ENCODE results near the gene MRPS16.

MRPS16 gene

GRCh38 chr10:73238990-73239566 lies 13.4 kb downstream of the MRPS16 start:
- DNase-seq: no peak

- no peak for DNase-seq
These were observed 17.7 kb downstream of the MRPS16 start for GRCh38 chr10:73234695-73235094.

- no peak for DNase-seq
These were observed 18.6 kb downstream of the MRPS16 start for GRCh38 chr10:73233883-73234282.

GRCh38 chr10:73232887-73233286 lies 19.6 kb downstream of the MRPS16 start:
- no peak for DNase-seq

GRCh38 chr10:73229567-73229966 lies 22.9 kb downstream of the MRPS16 start:
- no peak for DNase-seq

GRCh38 chr10:73228247-73228646 lies 24.2 kb downstream of the MRPS16 start:
- DNase-seq: no peak

- DNase-seq: no peak
These were observed 25.8 kb downstream of the MRPS16 start for GRCh38 chr10:73226663-73227062.

GRCh38 chr10:73225518-73225917 lies 26.9 kb downstream of the MRPS16 start:
- DNase-seq: no peak

- no peak for DNase-seq
These were observed 31.5 kb downstream of the MRPS16 start for GRCh38 chr10:73220989-73221388.

GRCh38 chr10:73219384-73219783 lies 33.1 kb downstream of the MRPS16 start:
- no peak for DNase-seq

- DNase-seq: no peak
These were observed 33.8 kb downstream of the MRPS16 start for GRCh38 chr10:73218431-73219191.

- no peak for DNase-seq
These were observed 34.8 kb downstream of the MRPS16 start for GRCh38 chr10:73217628-73218027.

GRCh38 chr10:73215749-73216148 lies 36.7 kb downstream of the MRPS16 start:
- no peak for DNase-seq

- no peak for DNase-seq
These were observed 41.2 kb downstream of the MRPS16 start for GRCh38 chr10:73211106-73211811.

- DNase-seq: no peak
These were observed 41.9 kb downstream of the MRPS16 start for GRCh38 chr10:73210395-73211105.

- DNase-seq: no peak
These were observed 42.7 kb downstream of the MRPS16 start for GRCh38 chr10:73209705-73210104.

- no peak for DNase-seq
These were observed 44.6 kb downstream of the MRPS16 start for GRCh38 chr10:73207883-73208282.

- DNase-seq: no peak
These were observed 46.1 kb downstream of the MRPS16 start for GRCh38 chr10:73206385-73206784.

- no peak for DNase-seq
These were observed 46.6 kb downstream of the MRPS16 start for GRCh38 chr10:73205890-73206289.

GRCh38 chr10:73205081-73205480 lies 47.4 kb downstream of the MRPS16 start:
- DNase-seq: no peak
